OCI-LY7 (cell line): ENCODE measurements around the gene SCAF1. TPM values are rescaled to one million over a fixed set of nuclear protein-coding genes. Genes with fewer than 3 reads are reported as not detected.

Experiments used
- BruUV-seq: library from RNA; stranded (reverse); fragments of 400-500 nt; replicated peaks from 2 replicates; lab custom pipeline; 2021; lab: Mats Ljungman, UMichigan
- CTCF ChIA-PET: fragments of 300-600 bp; sonication (Branson Sonifier 250); formaldehyde crosslinking; loops from one replicate; lab custom pipeline; 2022; ENCODE audit warnings: antibody characterized with exemption; ENCODE audit not compliant: unreplicated experiment; lab: Charles Lee
- POLR2A ChIA-PET: fragments of 300-600 bp; sonication (Branson Sonifier 250); formaldehyde crosslinking; loops from one replicate; lab custom pipeline; 2022; ENCODE audit warnings: antibody characterized with exemption; lab: Charles Lee
- DNase-seq: peaks from one replicate; pipeline ENCODE4 v3.0.0-alpha.2; 2015; ENCODE audit warnings: low spot score
- H2AFZ ChIP-seq: fragments of 200-600 bp; sonication (generic), shearing (Covaris generic); 2 replicates; pipeline ENCODE4 v1.6.1; 2014; ENCODE audit warnings: mild to moderate bottlenecking, antibody characterized with exemption, low read length, moderate library complexity
- H3K27ac ChIP-seq: fragments of 200-600 bp; sonication (generic); 2 replicates; pipeline ENCODE4 v1.5.1; 2014; ENCODE audit warnings: mixed run types, low read depth, mild to moderate bottlenecking, moderate library complexity, low read length, inconsistent platforms; ENCODE audit not compliant: poor library complexity, severe bottlenecking
- H3K36me3 ChIP-seq: fragments of 200-600 bp; sonication (generic); 2 replicates; pipeline ENCODE4 v1.6.1; 2014; ENCODE audit warnings: mild to moderate bottlenecking, antibody characterized with exemption, low read length, moderate library complexity, mixed read lengths; ENCODE audit not compliant: insufficient read depth
- H3K4me1 ChIP-seq: fragments of 200-600 bp; sonication (generic); 2 replicates; pipeline ENCODE4 v1.5.1; 2014; ENCODE audit warnings: mild to moderate bottlenecking, low read length; ENCODE audit not compliant: insufficient read depth, poor library complexity, severe bottlenecking
- H3K4me2 ChIP-seq: fragments of 200-600 bp; sonication (generic); 2 replicates; pipeline ENCODE4 v1.6.1; 2014; ENCODE audit warnings: mild to moderate bottlenecking, low read length
- H3K4me3 ChIP-seq: fragments of 200-600 bp; sonication (generic); 2 replicates; pipeline ENCODE4 v1.5.1; 2014; ENCODE audit warnings: mild to moderate bottlenecking, low read depth, low read length; ENCODE audit not compliant: poor library complexity, severe bottlenecking
- H3K79me2 ChIP-seq: fragments of 200-600 bp; sonication (generic); 2 replicates; pipeline ENCODE4 v1.6.1; 2016; ENCODE audit warnings: low read depth, mild to moderate bottlenecking, low read length, moderate library complexity, mixed read lengths; ENCODE audit not compliant: insufficient read depth
- H3K9me2 ChIP-seq: fragments of 200-600 bp; sonication (generic); 2 replicates; pipeline ENCODE4 v1.6.1; 2016; ENCODE audit warnings: mild to moderate bottlenecking, low read length, mixed read lengths; ENCODE audit not compliant: insufficient read depth
- H3K9me3 ChIP-seq: fragments of 200-600 bp; sonication (generic); 2 replicates; pipeline ENCODE4 v1.6.1; 2014; ENCODE audit warnings: mild to moderate bottlenecking, mixed run types, low read length, mixed read lengths
- H4K20me1 ChIP-seq: fragments of 200-600 bp; sonication (generic); 2 replicates; pipeline ENCODE4 v1.6.1; 2014; ENCODE audit warnings: mild to moderate bottlenecking, antibody characterized with exemption, low read length, moderate library complexity, mixed read lengths; ENCODE audit not compliant: insufficient read depth
- EZH2phosphoT487 ChIP-seq: fragments of 200-600 bp; sonication (generic); IDR thresholded peaks from 2 replicates; pipeline ENCODE4 v1.6.1; 2018; ENCODE audit warnings: low read depth, borderline replicate concordance, mild to moderate bottlenecking, mixed run types, antibody characterized with exemption, low read length, moderate library complexity, mixed read lengths
- intact Hi-C: fragments of 100-400 bp; cut with micrococcal nuclease; formaldehyde crosslinking; loops from one replicate; pipeline ENCODE4 v1.10.0; 2022; ENCODE audit not compliant: unreplicated experiment
- total RNA-seq, 2 experiments: library from RNA; depleted of rRNA in 1 of 2; stranded (reverse); fragments of >200 nt in 1 of 2; shearing (Covaris generic) in 1 of 2; gene quantifications; 2 replicates each; pipeline ENCODE4 v1.2.3, GENCODE V29; 2014 to 2022
- TF ChIP-seq, protein P1 (sequence below): fragments of 200-600 bp; sonication (generic); conservative IDR thresholded peaks from 2 replicates; pipeline ENCODE4 v1.5.1; 2014; ENCODE audit warnings: mild to moderate bottlenecking, antibody characterized with exemption, low read length, moderate library complexity, mixed read lengths

Gene SCAF1
- total RNA-seq, 2 experiments from 2014 or later = 15.0 to 44.0 TPM

DNA sequence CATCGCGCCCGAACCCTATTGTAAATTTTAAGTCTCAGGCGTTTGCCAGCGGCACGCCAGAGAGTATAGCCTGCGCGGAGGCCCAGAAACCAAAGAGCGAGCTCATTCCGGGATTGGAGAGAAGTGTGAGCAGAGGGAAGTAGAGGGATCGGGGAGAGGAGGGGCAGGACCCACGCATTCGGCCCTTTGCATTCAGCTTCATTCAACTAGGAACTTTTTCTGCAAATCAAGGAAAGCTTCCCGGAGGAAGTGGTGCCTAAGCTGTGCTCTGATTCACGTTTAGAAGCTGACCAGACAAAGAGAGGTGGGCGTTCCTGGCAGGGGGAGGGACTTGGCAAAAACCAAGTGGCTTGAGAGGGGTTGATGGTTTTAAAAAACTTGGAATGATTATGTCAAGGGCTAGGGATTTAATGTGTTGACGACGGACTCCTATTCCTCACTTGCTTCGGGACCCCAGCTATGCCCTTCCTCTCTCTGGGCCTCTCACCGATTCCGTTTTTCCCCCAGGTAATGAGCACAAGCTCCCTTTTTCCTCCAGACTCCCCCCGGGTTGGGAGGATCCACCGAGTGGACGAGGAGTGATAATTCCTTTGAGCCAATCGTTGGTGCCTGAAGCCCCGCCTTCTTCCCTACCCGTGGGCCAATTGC, 34.3 kb downstream of the SCAF1 start:
- intact Hi-C loops = loop anchor here (1.0 to 10.0 kb wide), 5 partner anchors 36 to 1039 kb away; partner anchors contain the start of genes DBP, PRR12 and RRAS
- Histone ChIP-seq H2AFZ (peak overlapping the region; percentile 9; the same call in 1 of the 2 replicates), H3K4me2 (peak overlapping the region; percentile 71), H3K9me3 (no peaks in the 10 kb centered on the region), H3K4me3 (peak overlapping the region; percentile 96), H3K9me2 (no peaks in the 10 kb centered on the region), H4K20me1 (0 out of 2 replicates have a peak, but pooled peaks cover 4% of the 10 kb centered on the region), H3K4me1 (peaks cover 64% of the 10 kb centered on the region), H3K36me3 (peaks cover 25% of the 10 kb centered on the region), H3K27ac (peak overlapping the region; percentile 84), H3K79me2 (peaks cover 42% of the 10 kb centered on the region)
- ChIA-PET CTCF (interaction anchor here (1.1 kb wide), 1 partner anchor 36 kb away, joined by 5 read pairs; the partner anchor contains the start of gene RRAS), POLR2A (interaction anchor here (1.0 to 2.7 kb wide), 8 partner anchors 10 to 174 kb away, joined by 3 to 18 read pairs (median 4); partner anchors contain the start of genes BCL2L12, IRF3, RRAS and SCAF1)
- TF ChIP-seq EZH2phosphoT487 = no peak
- TF ChIP-seq, protein P1, sequence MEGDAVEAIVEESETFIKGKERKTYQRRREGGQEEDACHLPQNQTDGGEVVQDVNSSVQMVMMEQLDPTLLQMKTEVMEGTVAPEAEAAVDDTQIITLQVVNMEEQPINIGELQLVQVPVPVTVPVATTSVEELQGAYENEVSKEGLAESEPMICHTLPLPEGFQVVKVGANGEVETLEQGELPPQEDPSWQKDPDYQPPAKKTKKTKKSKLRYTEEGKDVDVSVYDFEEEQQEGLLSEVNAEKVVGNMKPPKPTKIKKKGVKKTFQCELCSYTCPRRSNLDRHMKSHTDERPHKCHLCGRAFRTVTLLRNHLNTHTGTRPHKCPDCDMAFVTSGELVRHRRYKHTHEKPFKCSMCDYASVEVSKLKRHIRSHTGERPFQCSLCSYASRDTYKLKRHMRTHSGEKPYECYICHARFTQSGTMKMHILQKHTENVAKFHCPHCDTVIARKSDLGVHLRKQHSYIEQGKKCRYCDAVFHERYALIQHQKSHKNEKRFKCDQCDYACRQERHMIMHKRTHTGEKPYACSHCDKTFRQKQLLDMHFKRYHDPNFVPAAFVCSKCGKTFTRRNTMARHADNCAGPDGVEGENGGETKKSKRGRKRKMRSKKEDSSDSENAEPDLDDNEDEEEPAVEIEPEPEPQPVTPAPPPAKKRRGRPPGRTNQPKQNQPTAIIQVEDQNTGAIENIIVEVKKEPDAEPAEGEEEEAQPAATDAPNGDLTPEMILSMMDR = no peak
- BruUV-seq = no TSS peak
- peak; percentile 91 for DNase-seq

DNA sequence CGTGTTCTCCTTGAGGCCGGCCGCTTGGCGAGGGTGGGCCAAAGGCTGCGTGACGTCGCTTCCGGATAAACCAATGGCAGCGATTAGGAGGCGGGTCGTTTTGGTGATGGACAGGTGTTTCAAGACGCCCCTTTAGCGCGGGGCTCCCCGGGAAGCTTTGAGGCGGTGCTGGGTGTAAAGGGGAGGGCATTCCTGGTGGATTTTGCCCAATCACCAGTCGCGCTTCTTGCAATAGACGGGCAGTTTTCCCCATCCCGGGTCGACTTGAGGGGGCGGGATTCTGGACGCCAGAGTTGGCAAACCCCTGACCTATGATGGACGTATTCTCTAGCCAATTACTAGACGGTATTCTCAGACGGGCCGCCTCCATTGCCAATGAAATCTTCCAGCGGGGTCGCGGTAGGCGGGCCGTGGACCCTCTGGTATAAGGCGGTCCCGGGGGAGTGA, 34.8 kb downstream of the SCAF1 start:
- CTCF ChIA-PET = interaction anchor here (0.6 to 1.1 kb wide), 3 partner anchors 37 to 164 kb away, joined by 3 to 6 read pairs (median 5); partner anchors contain the start of genes RCN3 and RRAS
- no peak for TF ChIP-seq EZH2phosphoT487
- TF ChIP-seq, protein P1 = no peak
- DNase-seq = peak; percentile 100
- POLR2A ChIA-PET = interaction anchor here (1.0 to 2.7 kb wide), 5 partner anchors 28 to 163 kb away, joined by 3 to 18 read pairs (median 4); partner anchors contain the start of gene RRAS
- H3K27ac ChIP-seq = peak overlapping the region; percentile 84
- H4K20me1 ChIP-seq = 0 out of 2 replicates have a peak, but pooled peaks cover 4% of the 10 kb centered on the region
- intact Hi-C loops = loop anchor here (1.0 to 10.0 kb wide), 5 partner anchors 37 to 1040 kb away; partner anchors contain the start of genes DBP, PRR12 and RRAS
- no TSS peak for BruUV-seq
- peak overlapping the region; percentile 96 for H3K4me3 ChIP-seq
- peaks cover 59% of the 10 kb centered on the region for H3K4me1 ChIP-seq
- peaks cover 30% of the 10 kb centered on the region for H3K36me3 ChIP-seq
- no peaks in the 10 kb centered on the region for H3K9me3 ChIP-seq
- peak overlapping the region; percentile 9; the same call in 1 of the 2 replicates for H2AFZ ChIP-seq
- H3K79me2 ChIP-seq = peaks cover 47% of the 10 kb centered on the region
- H3K9me2 ChIP-seq = no peaks in the 10 kb centered on the region
- H3K4me2 ChIP-seq = peak overlapping the region; percentile 95
